Fibroblast of peridontal ligament (primary cell): Measurements from ENCODE around the gene MAN1C1.
A peak's percentile ranks its signal among the peaks of the same experiment; 100 is the strongest.
"Not testable (repeated sequence)": the region's sequence is repeated elsewhere in the genome, so short reads cannot be mapped to it uniquely, and the experiment has no call there.

Experiments used
- DNase-seq: peaks from one replicate; pipeline ENCODE4 v3.0.0-alpha.2; 2010; ENCODE audit errors: extremely low read depth

The MAN1C1 gene

DNA sequence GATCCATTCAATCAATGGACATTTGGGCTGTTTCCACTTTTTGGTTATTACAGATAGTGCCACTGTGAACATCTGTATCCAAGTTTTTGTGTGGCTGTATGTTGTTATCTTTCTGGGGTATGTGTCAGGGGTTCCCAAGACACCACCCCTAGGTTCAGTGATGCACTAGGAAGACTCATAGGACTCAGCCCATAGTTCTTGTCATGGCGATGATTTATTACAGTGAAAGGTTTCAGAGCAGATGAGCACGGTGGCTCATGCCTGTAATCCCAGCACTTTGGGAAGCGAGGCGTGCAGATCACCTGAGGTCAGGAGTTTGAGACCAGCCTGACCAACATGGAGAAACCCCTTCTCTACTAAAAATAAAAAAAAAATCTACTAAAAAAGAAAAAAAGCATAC is 64.1 kb downstream of the MAN1C1 start:
- no peak for DNase-seq

DNA sequence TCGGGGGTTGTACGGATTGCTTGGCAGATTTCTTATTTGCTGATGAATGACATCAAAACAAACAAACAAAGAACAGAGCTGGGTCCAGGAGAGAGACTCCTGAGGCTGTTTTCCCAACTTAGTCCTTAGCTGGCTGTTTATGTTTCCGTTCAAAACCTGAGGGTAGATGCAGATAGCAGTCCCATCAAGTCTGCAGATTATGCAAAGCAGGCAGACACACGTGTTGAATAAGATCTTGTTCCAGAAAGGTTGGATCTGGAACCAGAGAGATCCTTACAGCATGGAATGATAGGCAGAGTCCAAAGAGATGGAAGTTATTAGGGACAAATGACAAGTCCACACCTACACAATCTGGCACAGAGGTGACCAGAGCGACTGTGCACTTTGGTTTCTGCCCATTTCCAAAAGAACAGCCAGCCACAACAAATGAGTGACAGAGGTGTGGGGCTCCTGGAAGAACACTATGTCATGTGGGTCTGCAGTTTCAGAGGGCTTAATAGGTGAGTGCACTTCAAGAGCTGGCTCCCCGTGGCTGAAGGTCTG is 65.5 kb downstream of the MAN1C1 start:
- DNase-seq, result no peak

DNA sequence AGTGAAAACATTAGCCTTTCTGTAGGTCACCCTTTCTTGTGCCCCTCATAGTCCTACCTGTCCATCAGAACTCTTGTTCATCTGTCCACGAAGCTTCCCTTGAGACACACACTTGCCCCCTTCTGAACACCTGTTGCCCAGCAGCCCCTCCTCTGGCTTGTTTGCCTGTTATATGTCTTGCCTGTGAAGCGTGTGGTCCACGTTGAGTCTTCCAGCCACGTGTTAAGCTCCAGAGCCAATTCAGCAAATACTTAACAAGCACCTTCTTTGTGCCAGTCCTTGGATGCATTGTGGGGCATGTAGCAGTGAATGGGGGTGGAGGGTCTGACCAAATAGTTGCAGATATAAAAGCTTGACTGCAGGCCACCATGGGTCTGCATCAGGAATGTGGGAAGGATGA is 66.6 kb downstream of the MAN1C1 start:
- no peak for DNase-seq

DNA sequence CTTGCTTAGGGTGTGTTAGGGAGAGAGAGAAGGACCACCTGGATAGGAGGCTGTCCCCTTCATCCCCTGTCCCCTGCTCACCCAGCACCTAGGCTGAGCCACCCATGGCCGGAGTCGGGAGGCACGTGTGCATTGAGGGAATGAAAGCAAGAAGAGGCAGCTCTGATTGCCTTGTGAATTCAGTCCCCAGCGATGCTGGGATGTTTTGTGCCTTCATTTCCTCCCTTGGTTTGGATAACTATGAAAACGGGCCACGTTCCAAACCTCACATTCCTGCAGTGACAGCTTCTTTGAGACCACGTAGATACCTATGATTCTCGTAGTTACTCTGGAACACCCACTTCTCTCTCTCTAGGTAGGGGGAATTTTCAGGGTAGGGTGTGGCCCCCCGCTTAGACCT is 67.1 kb downstream of the MAN1C1 start:
- DNase-seq, result peak; percentile 35

DNA sequence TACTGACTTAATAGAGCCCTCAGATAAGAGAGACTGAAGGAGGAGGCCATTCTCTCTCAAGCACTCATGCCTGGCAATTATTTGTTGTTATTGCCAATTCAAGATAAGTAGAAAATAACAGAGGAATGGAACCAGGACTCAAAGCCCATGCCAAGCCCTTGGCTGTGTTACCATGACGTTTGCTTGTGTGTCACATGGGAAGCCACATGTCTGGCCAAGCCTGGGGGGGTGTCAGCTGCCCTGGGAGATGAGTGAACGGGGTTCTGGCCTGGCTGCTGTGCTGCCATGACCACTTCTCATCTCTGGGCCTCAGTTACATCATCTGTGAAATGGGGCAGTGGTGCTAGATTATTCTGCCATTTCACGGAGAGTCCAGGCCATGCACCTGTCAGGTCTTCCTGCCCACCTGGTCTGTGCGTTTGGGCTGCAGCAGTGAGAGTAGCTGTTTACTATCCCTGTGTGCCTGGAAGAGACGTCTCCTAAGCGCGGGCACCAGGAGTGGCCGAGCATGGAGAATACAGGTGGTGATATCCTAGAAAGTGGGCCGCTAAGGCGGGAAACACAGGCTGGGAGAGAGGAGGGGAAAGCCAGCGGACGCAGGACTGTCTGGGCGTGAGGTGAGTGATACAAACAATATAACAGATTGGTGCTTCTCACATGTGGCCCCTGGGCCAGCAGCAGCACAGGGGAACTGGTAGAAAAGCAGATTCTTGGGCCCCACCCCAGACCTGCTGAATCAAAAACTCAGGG is 67.8 kb downstream of the MAN1C1 start:
- peak; percentile 28 for DNase-seq

DNA sequence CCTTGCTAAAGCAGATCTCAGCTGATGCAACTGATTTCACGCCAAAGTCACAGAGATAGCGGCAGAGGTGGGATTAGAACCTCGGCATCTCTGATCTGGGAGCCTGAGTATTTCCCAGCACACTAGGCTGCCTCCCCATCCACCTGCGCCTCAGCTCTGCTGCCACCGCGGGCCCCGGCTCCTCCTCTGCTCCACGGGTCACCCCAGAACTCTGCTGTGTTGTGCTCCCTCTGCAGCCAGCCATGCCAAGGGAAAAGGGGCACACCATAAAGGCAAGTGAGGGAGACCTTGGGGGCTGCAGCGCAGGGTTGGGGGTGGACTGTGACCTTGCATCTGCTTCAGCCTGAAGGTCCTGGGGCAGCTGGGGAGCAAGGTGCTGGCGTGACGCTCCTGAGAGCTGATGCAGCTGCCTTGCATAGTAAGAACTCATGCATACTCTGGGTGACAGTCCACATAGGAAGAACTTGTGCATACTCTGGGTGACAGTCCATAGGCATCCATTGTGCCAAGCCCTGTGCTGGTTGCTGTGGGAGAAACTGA is 68.7 kb downstream of the MAN1C1 start:
- DNase-seq, result no peak

DNA sequence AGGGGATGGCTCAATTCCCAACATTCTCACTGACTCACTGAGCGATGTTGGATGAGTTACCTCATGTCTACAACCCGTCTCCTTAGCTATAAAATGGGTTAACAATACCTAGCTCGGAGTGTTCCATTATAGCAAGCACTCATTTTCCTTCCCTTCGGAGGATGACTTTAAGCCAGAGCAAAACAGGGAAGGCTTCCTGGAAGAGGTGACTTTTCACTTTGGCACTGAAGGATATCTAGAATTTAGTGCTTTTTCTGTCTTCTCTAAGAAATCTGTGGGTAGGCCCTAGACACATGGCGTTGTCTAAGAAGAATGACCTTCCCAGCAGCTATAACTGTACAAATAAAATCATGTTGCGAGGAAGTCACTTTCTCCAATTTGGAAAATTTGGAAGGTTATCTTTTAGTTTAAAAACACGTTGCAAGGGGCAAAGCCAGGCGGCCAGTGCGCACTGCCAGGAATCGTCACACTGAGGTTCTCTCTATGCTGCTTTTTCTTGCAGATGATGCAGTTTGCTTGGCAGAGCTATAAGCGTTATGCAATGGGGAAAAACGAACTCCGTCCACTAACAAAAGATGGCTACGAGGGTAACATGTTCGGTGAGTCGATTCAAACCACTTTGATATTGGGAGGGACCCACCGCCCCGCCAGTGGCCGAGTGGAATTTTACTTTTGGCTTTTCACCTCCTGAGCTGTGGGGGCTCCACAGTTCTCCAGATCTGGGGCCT is 69.5 kb downstream of the MAN1C1 start:
- no peak for DNase-seq

DNA sequence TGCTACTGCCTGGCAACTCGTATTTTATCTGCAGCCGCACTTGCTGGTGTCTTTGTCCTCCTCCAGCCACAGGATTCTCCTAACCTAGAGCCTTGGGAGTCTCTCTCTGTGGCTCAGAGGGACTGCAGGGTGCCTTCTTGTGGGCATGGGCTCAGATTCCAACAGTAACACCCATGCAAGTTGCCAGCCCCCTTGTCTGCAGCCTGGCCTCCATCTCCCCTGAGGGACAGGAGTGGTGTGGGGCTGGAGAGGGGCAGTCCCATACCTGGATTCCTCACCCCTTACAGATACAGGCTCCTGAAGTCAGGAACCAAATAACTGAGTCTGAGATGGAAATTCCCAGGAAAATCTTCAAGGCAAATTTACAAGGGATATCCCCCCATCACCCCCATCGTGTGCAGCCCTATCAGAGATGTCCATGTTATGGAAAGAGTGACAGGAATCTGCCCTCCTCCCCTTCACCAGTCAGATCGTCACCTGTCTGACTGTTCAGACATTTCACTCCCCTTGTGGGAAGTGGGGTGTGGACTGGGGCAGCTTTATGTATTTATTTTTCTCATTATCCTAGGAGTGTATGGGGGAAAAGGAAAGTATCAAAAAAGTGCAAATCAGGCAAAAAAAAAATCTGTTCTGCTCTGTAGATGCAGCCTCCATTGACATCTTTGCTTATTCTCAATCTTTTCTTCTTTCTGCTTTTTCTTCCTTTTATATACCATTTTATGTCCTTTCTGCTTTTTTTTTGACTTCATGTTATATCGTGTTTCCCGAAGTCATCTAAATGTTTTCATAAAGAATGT is 70.8 kb downstream of the MAN1C1 start:
- no peak for DNase-seq

DNA sequence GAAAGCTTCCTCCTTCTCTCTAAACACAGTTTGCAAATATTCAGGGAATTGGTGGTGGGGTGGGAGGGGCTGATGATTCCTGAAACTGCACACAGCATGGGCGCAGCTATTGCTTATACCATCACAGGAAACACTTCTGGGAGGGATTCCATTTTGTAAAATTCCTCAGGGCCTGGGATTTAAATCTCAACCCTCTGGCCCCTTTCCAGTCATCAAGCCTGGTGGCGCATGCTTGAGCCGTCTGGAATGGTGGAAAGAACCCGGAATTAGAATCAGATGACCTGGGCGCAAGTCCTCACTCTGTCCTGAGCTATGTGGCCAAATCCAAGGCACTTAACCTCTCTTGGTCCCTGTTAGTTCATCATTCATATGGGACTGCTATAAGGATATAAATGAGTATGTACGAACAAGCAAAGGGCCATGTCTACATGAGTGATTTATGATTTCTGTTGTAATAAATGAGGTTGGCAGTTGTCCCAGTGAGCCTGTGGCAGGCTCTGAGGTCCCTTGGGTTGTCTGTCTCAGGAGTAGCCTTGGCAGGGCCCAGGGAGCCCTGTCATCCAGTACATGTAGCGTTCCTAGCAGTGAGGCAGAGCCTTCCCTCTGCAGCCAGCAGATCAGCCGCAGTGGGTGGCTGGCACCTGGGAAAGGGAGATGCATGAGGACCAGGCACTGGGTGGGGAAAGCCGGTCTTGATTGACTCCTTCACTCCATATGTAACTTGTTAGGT is 72.0 kb downstream of the MAN1C1 start:
- DNase-seq, result peak; percentile 74

DNA sequence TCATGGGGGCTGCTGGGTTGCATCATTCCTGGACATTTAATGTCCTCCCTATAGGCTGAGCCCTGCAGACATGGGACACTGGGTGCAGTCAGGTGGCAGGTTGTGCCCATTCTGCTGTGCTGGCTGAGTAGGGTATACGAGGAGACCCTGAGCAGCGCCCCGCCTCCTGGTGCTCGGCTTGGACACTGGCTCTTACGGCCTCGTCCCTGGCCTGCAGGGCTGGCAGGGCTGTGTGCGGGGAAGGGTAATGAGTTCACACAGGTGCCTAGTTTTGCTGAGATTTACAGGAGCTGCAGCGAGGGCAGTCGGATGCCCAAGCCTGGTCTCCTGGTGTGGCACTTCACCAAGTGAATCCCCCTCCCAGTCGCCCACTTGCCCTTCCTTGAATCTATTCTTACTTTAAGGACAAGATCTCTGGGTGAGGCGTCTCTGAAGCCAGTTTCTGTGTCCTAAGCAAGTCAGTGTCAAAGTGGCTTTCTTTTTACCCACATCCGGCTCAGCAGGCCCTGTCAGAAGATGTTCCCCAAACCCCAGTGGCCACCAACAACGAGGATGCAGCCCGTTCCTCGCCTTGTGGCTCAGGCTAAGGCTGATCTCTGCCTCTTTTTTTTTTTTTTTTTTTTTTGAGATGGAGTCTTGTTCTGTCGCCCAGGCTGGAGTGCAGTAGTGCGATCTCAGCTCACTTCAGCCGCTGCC is 73.2 kb downstream of the MAN1C1 start:
- no peak for DNase-seq

DNA sequence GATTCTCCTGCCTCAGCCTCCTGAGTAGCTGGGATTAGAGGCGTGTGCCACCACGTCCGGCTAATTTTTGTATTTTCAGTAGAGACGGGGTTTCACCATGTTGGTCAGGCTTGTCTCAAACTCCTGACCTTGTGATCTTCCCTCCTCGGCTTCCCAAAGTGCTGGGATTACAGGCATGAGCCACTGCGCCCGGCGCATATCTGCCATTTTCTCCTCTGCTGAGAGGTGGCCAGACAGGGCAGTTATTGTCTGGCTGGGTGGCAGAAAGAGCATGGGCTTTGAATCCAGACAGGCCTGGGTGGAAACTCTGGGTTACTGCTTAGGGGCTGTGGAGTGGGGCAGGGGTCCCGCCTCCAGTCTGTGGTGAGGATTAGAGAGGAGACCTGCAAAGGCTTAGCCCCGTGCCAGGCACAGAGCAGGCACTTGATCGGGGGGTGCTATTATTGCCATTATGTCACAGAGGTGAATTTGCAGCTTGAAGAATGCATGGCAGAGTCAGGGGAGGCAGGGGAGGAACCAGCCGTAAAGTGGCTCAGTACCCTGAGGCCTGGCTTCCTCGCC is 73.9 kb downstream of the MAN1C1 start:
- no peak for DNase-seq

DNA sequence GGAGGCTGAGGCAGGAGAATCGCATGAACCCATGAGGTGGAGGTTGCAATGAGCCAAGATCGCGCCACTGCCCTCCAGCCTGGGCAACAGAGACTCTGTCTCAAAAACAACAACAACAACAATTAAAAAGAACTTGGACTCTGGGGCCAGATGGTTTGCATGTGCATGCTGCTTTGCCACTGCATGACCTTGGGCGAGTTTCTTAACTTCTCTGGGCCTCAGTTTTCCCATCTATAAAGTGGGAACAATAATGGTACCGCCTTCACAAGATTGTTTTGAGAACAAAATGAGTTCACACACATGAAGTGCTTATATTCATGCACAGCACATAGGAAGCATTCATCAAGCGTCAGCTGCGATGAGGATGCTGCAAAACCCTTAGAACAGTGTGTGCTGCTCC is 74.6 kb downstream of the MAN1C1 start:
- DNase-seq, result no peak

DNA sequence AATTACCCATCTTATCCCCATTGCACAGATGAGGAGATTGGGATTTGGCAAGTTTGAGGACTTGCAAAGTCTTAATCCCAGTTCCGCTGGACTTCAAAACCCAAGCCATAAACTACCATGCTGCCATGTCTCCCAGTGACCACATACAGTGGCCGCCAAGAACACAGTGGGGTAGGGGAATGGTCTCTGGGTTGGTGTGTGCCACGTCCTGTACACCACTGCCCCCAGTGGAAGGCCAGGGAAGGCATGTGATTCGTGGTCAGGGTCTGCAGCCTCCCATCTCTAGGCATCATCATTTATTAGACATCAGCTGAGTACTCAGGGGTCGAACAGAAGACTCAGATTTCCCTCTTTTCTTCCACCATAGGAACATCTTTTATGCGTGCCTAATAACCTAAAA is 76.0 kb downstream of the MAN1C1 start:
- DNase-seq, result no peak

DNA sequence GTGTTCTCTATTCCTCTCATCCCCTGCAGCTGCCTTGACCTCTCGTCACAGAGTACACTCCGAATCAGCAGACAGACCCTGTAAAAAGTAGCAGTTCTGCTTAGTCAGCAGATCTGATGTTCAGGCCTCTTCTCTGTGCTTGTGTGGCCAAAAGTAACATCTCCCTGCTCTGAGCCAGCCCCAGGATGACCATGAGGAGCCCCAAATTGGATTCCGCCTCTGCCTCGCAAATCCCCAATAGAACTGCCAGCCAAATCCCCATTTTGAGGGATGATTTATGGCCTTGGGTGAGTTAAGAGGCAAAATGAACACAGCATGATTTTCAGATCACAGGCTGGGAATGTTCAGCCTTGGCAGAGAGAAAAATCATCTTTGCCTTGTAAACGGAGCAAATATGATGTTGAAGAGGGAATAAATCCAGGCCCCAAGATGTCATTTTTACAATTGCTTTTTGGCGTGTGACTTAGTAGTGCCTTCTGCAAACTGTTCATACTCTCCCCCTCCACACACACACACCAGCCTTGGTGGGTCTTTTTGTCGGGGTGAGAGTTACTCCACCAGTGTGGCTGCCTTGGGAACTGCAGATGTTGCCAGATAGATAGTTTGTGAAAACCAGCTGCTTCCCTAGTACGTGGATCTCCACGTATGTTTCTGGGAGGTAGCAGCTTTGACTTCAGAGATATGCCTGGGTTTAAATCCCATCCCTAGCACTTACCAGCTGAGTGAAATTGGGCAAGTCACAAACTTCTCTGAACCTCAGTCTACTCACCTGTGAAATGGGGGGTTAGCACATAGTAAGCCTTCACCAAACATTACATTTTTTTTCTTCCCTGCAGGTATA is 77.8 kb downstream of the MAN1C1 start:
- peak; percentile 64 for DNase-seq

DNA sequence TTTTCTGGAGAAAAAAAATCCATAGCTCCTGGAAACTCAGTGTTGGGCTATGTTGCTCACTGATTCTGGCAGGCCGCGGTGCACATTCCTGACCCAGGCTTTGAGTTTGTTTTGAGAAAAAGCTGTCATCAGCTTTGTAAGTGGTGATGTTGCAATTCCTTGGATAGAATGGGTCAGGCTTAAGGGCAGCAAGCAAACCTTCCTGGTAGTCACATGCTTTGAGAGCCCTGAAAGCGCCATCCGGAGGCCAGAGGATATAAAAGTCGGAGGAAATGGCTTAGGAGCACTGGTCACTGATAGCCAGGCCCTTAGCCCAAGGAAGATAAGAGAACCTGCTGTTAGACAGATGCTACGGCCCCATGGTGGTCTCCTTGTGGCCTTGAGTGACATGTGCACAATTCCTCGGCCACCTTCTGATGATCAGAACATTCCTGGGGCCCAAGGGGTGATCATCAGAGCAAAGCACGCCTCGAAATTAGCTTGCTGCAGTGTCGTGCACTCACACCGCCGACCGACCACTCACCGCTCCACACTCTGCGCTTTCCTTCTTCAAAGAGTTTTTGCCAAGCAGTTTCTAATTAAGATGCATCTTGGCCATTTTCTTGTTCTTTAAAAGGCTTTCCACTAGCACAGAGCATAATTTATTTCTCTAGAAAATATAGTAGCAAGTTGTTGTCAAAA is 78.6 kb downstream of the MAN1C1 start:
- DNase-seq, result peak; percentile 99

DNA sequence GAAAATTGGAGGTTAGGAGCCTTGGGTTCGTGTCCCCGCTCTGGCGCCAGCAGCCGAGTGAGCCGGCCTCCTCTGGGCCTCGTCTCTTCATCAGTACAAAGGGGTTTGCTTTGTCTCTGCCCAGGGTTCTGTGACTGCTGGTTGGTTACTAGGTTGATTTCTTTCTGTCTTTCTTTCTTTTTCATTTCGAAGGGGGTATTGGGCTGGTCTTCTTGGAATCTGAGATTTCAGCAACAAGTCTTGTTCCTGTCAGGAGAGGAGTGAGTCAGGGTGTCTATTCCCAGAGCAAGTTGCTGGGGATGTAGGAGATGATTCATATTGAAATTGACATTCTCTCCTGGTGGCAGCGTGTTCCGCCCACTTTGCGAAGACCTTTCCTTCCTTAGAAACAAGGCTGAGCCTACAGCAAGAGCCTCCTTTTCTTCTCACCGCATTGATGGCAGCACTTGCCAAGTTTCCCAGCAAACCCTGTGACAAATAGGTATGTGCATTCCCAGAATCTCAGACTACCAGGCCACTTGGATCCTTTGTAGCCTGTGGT is 79.2 kb downstream of the MAN1C1 start:
- peak; percentile 94 for DNase-seq

DNA sequence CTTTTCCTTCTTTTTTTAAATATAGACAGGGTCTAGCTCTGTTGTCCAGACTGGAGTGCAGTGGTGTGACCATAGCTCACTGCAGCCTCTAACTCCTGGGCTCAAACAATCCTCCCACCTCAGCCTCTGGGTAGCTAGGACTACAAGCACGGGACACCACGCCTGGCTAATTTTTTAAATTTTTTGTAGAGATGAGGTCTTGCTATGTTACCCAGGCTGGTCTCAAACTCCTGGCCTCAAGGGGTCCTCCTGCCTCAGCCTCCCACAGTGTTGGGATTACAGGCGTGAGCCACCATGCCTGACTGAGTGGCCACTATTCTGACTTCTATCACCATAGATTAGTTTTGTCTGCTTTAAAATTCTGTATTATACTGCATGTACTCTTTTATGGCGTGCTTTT is 80.1 kb downstream of the MAN1C1 start:
- not testable (repeated sequence) for DNase-seq

DNA sequence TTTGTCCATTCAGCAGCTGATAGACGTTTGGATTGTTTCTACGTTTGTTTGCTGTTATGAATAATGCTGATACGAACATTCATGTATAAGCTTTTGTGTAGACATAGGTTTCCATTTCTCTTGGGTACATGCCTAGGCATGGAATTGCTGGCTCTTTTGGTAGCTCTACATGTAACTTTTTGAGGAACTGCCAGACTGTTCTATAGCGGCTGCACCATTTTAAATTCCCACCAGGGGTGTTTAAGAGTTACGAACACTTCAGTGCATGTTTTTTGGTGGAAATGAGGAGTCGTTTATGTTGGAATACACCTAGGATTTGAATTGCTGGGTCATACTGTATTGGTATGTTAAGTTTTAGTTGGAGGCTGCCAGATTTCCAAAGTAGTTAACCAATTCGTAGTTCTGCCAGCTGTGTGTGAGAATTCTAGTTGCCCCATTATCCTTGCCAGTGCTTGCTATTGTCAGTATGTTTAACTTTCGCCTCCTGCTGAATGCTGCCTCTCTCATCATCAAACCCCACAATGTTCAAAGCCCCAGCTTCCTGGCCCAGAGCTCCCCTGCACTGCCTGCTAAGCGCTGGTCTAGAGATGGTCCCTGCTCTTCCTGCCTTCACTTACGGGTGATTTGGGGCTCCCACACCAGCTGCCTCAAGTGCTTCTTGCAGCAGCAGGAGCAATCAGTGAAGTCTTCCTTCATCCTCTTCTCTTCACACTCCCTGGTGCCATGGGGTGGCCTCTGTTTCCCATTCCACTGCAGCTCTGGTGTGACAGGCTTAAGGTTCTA is 81.0 kb downstream of the MAN1C1 start:
- DNase-seq, result no peak
